Activated CD4-positive, alpha-beta T cell treated with anti-CD3 and anti-CD28 coated beads, Interleukin-2, Interleukin-6, amounts not matched to agents 100 ng/mL and 50 ng/mL, durations not matched to agents 16 hours and 8 hours (primary cell): ENCODE data around the gene ADAMTS7.
"Not testable (repeated sequence)": the region's sequence is repeated elsewhere in the genome, so short reads cannot be mapped to it uniquely, and the experiment has no call there.

Experiments
- DNase-seq: peaks from one replicate; pipeline ENCODE4 v3.0.0-alpha.2; 2020

The ADAMTS7 gene

GRCh38 chr15:78765154-78765860 lies 46.0 kb downstream of the ADAMTS7 start:
- not testable (repeated sequence) for DNase-seq

- not testable (repeated sequence) for DNase-seq
Measured at GRCh38 chr15:78764340-78765153, 46.7 kb downstream of the ADAMTS7 start.

GRCh38 chr15:78763796-78764241 lies 47.4 kb downstream of the ADAMTS7 start:
- DNase-seq: no peak

DNA sequence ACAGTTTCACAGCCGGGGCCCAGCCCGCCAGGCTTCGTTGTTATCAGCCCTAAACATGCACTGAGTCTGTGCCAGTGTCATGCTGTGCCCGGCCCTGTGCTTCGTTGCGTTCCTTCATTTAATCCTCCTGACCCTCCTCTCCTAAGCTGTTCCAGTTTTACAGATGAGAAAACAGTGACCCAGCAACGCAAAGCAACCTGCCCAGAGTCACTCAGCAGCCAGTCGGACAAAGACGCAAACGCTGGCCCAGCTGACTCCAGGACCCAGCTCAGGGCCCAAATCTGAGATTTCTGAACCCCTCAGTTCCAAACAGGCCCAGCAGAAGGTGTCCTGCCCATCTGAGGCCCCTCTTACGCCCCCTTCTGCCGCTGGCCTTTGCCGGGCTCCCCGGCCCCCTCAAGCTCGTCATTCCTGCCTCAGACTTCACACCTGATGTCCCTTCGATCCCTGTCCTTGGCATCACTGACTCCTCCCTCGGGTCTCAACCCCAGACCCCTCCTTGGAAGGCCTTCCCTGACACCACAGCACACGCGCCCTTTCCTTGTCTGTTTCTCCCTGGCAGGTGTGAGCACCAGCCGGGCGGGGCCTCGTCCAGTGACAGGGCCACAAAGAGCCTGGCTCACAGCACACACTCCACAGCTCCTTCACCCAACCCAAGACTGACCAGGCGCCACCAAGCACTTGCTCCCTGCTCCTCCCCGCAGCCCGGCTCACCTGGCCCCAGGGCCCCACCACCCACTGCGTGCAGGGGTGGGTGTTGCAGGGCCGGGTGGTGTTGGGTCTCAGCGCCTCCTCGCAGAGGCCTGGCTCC lies 48.1 kb downstream of the ADAMTS7 start:
- DNase-seq: no peak

- not testable (repeated sequence) for DNase-seq
Measured at GRCh38 chr15:78762386-78762961, 48.8 kb downstream of the ADAMTS7 start.

DNA sequence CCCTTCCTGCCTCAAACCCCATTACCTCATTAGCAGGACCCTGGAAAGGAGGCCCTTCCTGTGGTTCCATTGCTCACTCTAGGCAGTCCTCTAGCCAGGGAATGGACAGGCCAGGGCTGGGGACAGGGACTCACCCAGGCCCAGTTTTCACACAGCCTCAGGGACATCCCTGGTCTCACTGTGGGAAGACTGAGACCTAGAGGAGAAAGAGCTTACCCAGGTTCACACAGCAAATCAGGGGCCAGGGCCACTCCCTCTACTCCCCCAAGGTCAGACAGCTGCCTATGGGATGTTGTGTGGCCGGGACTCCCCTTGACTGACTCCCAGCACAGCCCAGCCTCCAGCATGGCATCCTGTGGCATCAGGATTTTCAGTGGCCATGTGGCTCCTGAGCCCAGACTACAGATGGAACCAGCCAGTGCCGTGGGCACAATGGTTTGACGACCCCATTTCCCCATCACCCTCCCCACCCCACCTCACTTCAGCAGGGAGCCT lies 49.3 kb downstream of the ADAMTS7 start:
- DNase-seq: peak; percentile 12

GRCh38 chr15:78761475-78761874 lies 49.8 kb downstream of the ADAMTS7 start:
- DNase-seq: peak; percentile 91

DNA sequence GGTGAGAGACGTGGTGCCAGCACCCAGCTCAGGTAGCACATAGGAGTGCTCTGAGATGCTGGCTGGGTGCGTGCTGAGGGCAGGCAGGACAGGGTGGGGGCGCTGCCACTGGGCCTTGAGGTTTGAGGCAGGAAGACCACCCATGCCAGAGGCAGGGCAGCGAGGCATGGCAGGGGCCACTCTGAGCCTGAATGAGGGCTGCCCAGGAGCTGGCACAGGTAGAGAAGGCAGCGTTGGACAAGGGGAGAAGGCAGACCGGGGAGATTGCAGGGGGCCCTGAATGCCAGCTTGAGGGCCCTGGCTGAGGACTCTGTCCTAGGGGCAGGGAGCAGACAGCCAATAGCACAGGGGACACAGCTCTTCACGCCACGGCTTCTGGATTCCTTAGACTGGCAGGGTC lies 50.2 kb downstream of the ADAMTS7 start:
- no peak for DNase-seq

DNA sequence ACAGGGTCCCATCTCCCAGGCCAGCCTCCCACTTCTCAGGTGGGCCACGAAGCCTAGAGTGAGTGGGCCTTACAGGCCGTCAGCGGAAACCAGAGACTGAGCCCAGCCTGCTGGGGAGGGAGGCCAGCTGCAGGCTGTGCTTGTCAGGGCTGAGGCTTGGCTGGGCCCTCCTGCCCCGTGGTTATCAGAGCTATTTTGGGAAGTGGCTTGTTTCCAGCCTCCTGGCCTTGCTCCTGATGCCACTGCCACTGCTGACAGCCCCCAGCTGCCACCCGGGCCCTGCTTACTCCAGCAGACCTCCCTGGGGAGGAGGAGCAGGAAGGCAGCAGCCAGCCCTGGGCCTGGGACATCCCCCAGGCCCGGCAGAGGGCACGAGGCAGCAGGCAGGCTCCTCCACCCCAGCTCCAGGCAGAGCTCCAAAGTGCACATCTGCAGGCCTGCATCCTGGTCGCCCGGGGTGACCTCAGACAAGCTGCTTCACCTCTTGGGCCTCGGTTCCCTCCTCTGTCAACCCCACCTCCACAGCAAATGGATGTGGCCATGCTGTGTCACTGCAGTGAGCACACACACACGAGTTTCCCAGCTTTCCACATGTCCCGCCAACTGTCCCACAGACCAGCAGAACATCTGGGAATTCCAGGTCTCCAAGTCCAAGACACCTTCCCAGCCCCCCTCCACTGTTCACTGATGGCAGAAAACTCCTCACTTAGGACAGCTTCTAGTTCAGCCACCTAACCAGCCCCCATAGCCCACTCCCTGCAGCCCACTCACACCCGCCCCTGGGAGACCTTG lies 51.0 kb downstream of the ADAMTS7 start:
- not testable (repeated sequence) for DNase-seq

DNA sequence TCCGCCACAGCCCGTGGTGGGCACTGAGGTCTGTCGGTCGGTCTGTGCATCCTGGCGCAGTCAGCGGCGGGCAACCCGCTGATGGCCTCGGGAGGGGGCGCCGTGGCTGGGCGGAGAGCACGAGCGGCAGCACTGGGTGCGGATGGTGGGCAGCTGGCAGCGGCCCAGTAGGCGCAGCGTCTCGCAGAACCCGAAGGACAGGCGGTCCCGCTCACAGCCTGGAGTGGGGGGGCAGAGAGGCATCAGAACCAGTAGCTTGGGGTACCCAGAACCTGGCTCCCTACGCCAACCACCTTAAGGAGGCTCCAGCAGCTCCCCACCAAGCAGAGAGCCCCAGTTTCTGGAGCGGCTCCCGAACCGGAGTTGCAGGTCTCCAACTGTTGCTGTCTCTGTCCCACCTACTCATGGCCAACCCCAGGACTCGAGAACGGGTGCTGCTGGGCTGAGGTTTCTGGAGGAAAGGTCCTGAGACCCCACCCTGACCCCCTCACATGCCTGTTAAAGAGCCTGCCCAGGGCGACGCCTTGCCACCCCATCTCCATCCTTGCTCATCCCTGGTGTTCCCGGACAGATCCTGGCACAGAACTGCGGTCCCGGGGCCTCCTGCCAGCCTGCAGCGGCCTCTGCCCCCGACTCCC lies 51.8 kb downstream of the ADAMTS7 start:
- not testable (repeated sequence) for DNase-seq

- DNase-seq: not testable (repeated sequence)
Measured at GRCh38 chr15:78758486-78759200, 52.6 kb downstream of the ADAMTS7 start.

GRCh38 chr15:78758084-78758483 lies 53.2 kb downstream of the ADAMTS7 start:
- not testable (repeated sequence) for DNase-seq

DNA sequence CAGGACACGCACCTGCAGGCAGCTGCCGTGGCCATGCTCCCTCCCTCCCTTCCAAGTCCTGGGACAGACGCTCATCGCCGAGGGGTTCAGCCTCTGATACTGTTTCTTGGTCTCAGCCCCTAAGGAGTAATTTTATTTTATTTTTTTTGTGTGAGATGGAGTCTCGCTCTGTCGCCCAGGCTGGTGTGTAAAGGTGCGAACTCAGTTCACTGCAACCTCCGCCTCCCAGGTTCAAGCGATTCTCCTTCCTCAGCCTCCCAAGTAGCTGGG lies 53.7 kb downstream of the ADAMTS7 start:
- DNase-seq: no peak

DNA sequence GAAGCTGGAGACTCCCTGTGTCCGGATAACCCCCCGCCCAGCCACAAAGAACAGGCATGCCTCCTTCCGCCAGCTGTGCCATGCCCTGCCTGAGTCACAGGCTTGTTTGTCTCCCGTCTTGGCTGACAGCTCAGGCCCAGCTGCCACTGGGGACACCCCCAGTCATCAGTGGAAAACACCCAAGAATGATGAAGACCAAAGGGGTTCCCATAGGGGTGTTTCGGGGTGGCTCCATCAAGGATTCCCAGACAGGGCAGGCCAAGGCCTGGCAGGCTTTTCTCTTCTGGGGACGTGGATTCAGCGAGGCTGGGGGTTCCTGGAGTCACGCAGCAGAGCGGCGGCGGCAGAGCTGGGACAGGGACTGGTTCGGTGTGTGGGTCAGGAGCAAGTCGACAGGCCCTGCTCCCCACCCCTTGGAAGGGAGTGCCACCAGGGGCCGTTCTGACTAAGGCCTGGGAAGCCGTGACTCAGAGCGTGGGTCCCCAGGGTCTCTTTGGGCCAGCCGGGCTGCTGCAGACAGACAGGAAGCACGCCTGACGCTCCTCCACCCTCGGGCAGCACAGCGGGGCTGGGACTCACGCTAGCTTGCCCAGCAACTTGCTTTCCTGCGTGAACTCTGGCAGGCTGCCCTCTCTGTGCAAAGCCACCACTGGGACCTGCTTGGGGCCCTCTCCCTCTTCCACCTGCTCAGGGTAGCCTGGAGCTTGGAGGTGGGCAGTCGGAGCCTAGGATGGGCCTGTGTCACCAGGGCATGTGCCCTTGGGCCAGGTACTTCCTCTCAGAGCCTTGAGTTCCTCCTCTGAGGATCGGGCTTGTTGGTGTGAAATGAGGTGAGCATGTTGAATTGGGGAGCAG lies 54.3 kb downstream of the ADAMTS7 start:
- DNase-seq: peak; percentile 58

DNA sequence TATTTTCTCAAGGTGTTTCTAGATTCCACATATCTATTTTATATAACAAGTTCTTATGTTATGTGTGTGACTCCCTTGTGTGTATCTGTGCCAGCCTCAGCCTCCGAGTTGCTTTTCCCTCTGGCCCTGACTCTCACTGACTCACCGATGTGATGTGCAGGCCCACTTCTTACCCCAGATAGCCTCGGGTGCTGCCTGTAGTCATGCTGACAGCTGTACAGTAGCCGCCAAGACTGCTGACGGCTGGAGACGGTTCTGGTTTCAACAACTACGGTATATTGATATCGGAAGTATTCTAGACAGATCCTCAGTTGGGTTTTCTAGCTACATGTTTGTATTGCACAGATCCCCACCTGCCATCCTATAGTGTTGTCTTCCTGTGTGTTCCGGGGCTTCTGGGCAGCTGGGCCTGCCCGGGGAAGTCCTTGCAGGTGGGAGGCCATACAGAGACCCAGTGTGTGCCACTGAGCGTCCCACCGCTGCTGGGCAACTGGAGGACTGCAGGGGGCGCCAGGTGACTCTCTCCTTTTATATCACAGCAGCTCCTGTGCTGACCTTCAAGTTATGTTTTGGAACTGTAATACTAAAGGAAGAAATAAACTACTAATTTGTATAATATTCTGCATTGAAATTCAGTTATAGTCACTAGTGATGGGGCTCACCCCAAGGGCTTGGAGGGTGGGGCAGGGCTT lies 55.2 kb downstream of the ADAMTS7 start:
- peak; percentile 59 for DNase-seq

DNA sequence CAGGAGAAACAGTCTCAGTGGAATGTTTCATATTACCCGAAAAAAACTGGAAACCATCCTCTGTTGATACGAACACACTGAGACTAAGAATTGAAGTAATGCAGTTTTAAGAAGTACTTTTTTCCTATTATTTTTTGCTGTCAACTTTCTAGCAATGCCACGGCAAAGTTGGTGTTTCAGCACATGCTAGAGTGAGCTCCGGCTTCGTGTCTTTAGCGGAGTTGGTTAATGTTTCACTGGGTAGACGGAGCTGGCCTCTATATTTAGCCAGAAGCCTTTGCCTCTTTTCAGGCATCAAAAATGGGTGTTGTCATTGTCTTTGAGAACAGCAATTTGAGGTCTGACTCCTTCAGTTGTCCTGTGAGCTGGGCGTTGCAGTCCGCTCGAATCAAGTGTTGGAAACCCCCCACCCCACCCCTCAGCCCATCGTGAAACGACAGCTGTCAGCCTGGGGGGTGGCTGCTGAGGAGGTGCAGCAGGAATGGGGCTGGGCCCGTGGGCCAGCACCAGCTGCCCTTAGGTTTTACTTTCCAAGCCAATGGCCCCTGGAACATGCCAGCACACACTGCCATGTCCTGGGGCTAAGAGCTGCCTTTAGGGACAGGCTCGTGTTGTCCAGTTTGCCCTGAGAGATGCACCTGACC lies 56.5 kb downstream of the ADAMTS7 start:
- not testable (repeated sequence) for DNase-seq

DNA sequence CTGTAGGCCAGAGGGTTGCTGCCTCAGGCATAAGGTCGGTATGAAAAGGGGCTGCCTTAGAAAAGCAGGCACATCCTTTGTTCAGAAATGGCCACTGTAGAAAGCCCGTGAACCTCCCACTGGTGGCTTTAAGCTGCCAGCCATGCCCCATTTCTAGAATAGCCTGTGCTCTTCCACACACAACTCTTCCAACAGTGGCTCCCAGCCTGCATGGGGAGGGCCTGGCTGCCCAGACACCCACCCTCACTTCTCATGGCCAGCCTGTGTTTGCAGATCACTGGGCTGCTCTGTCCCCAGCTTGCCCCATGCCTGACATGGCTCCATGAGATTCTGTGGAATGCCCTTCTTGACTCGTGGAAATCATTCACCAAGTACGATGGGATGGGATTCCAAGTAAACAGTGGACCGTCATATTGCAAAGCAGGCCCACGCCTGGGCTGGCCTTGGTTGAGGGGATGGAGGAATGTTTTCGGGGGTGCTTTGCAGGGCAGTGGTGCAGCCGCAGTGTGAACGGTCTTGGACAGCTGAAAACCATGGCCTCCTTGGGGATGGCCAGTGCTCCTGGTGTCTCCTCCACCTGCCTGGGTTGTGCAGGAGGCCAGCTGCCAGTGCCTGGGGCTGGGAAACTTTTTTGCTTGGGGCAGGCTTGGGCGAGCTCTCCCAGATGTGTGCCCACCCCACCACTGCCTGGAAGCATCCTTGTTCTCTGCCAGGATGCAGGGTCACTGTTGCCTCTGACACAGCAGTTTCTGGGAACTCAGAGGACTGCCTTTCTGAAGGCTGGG lies 57.3 kb downstream of the ADAMTS7 start:
- DNase-seq: not testable (repeated sequence)

GRCh38 chr15:78753359-78753659 lies 58.0 kb downstream of the ADAMTS7 start:
- not testable (repeated sequence) for DNase-seq
